Neural progenitor cell (in vitro differentiated cells): ENCODE data around the gene PDXP.

Experiments used
- CTCF ChIP-seq: fragments of 200-600 bp; sonication (generic); IDR thresholded peaks from 2 replicates; pipeline ENCODE4 v1.5.1; 2017; ENCODE audit warnings: antibody characterized with exemption, mild to moderate bottlenecking
- EZH2 ChIP-seq: fragments of 200-600 bp; sonication (generic); IDR thresholded peaks from 2 replicates; pipeline ENCODE4 v1.6.1; 2017; ENCODE audit warnings: antibody characterized with exemption, mild to moderate bottlenecking, moderate library complexity

GRCh38 chr22:37715760-37716159 lies 57.2 kb downstream of the PDXP start:
- TF ChIP-seq CTCF (no peak), EZH2 (no peak)
